Left cardiac atrium (tissue), 4 donors: ENCODE data around the gene TRIM66. TPM values are rescaled to one million over a fixed set of nuclear protein-coding genes. Genes with fewer than 3 reads are reported as not detected.

ENCODE experiments used
- ATAC-seq, 2 donors: fragments of 200-7000 bp; cut with Tn5 transposase; one replicate each; pipeline ENCODE4 v1.9.1; 2020; ENCODE audit warnings: mild to moderate bottlenecking in 2 of 2, moderate library complexity in 2 of 2
- DNase-seq: peaks from one replicate; pipeline ENCODE4 v3.0.0-alpha.2; 2020
- intact Hi-C, 2 donors: fragments of 100-400 bp; cut with DNase I; formaldehyde crosslinking; loops; one replicate each; pipeline versions ENCODE4 v1.14.1 to v1.15.1; 2022 to 2023
- total RNA-seq, 2 donors: library from RNA; stranded (reverse); fragmentation: NEBNext Ultra II Directional; extraction: Animal tissue kit (Norgen Biotek cat#: 25700); gene quantifications; one replicate each; pipeline ENCODE4 v1.2.1, GENCODE V29; 2021
- donor health status: DM: no; HTN: yes; CAD: no.
- donor health status: DM: no; HTN: yes; CAD: no; lungs with severe emphysema.
- donor health status: DM: yes; HTN: yes; CAD: no.
- donor health status: Dilated cardiomyopathy.

TRIM66 gene
- total RNA-seq, 2 donors from 2014 or later = 2.3 to 3.2 TPM

DNA sequence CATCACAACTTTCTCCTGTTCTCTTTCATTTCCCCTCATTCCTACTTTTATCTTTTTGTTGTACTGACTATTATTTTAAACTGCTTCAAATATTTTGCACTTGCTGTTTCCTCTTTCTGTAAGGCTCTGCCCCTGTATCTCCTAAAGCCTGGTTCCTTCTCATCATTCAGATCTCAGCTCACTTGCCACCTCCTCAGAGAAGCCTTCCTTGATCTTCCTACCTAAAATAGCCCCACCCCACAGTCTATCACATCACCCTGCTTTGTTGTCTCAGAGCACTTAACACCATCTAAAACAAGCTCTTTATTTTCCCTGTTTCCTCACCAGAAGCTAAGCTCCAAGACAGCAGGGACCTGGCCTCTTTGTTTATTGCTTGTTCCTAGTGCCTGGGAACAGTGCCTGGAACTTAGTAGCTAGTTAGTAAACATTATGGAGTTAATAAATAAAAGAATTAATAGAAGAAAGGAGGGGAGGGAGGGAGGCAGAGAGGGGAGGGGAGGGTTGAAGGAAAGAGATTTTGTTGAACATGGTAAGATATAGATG lies 85.9 kb downstream of the TRIM66 start:
- no peak for DNase-seq
- intact Hi-C loops = no loop called here
- ATAC-seq = no peak

- ATAC-seq (peak; percentile 95), DNase-seq (peak; percentile 51)
- intact Hi-C loops = no loop called here
Observed at GRCh38 chr11:8593935-8594909, 88.2 kb downstream of the TRIM66 start, which contains the start of gene STK33. Gene STK33 (minus strand): TSS chr11:8594228. CDS start chr11:8474905, 119,323 bp downstream.

DNA sequence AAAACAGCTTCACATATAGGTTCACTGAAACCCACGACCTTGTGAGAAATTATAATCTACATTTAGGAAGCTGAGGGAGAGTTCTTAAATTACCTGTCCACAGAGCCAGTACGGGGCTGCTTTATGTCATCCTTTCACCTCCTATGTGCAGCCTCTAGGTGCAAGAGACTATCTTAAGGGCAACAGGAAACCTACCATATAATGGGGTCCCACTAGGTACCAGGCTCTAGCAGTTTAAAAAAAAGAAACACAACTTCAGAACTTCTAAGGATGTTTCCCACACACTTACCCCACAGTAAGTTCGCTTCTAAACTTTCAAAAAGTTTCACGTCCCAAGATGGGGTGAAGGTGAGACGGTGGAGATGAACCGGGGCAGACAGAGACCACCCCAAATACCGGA lies 89.0 kb downstream of the TRIM66 start:
- no peak for DNase-seq
- ATAC-seq = peak; percentile 10 to 24
- intact Hi-C loops = no loop called here

GRCh38 chr11:8587915-8588314 lies 94.5 kb downstream of the TRIM66 start:
- ATAC-seq (no peak), DNase-seq (no peak)
- intact Hi-C loops = no loop called here

DNA sequence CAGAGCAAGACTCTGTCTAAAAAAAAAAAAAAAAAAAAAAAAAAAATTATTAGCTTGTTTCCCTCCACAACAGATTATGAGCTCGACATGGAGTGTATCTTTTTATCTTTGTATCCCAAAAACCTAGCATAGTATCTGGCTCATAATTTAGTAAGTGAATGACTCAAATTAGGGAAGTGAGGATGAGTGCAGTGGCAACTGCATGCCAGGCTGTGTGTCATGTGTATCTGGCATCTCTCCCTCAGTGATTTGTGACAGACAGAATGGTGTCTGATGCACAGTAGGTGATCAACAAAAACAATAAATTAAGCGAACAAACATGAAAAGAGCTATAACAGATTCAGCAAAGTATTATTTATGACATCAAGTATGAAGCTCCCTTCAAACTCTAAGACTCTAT lies 95.7 kb downstream of the TRIM66 start:
- ATAC-seq (peak in 1 of 2 donors; percentile 53), DNase-seq (no peak)
- intact Hi-C loops = no loop called here

GRCh38 chr11:8586184-8586583 lies 96.3 kb downstream of the TRIM66 start:
- intact Hi-C loops = no loop called here
- ATAC-seq = no peak
- DNase-seq = no peak

DNA sequence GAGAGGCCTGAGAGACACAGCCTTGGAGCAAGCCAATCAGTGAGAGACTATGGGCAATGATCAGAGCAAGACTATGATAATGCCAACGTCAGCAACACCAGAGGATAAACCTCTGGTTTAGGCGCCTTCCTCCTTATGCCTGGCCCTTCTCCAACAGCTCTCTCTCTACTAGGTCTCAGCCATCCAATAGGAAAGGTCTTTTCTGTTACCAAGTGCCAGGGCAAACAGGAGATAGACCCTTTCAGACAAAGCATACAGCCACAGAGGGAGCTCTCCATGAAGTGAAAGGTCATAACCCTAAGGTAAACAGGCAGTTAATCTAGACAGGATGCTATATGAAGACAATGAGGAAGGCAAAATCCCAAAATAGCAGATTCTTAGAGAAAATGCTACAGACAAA lies 98.0 kb downstream of the TRIM66 start:
- ATAC-seq (peak in 1 of 2 donors; percentile 37), DNase-seq (no peak)
- intact Hi-C loops = no loop called here

- DNase-seq = no peak
- peak in 1 of 2 donors; percentile 49 for ATAC-seq
- intact Hi-C loops = no loop called here
Observed at GRCh38 chr11:8584082-8584481, 98.4 kb downstream of the TRIM66 start.

DNA sequence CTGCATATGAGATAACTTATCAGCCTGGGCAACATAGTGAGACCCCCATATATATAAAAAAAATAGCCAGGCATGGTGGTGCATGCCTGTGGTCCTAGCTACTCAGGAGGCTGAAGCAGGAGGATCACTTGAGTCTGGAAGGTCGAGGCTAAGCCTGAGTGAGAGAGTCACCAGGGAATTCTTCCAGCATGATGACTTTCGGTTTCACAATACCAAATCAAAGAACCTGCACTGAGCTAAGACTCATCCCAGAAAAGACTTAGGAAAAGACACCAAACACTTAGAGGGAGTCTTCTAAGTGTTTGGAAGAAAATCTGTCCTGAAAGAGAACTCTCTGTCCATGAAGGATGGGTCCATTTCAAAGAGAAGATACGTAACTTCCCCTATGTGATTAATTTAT lies 101.2 kb downstream of the TRIM66 start:
- DNase-seq = no peak
- ATAC-seq = no peak
- intact Hi-C loops = no loop called here

GRCh38 chr11:8577791-8578581 lies 104.5 kb downstream of the TRIM66 start:
- DNase-seq (no peak), ATAC-seq (no peak)
- intact Hi-C loops = no loop called here

- no peak for DNase-seq
- no peak for ATAC-seq
- intact Hi-C loops = no loop called here
Observed at GRCh38 chr11:8574798-8575197, 107.7 kb downstream of the TRIM66 start.

GRCh38 chr11:8573777-8574176 lies 108.7 kb downstream of the TRIM66 start:
- DNase-seq (no peak), ATAC-seq (no peak)
- intact Hi-C loops = no loop called here

GRCh38 chr11:8567602-8568198 lies 114.8 kb downstream of the TRIM66 start:
- ATAC-seq (no peak), DNase-seq (no peak)
- intact Hi-C loops = loop anchor here (2.0 to 10.0 kb wide), 2 partner anchors 229 to 233 kb away; no protein-coding TSS in a partner anchor

- ATAC-seq (peak in 1 of 2 donors; percentile 52), DNase-seq (no peak)
- intact Hi-C loops = loop anchor here (1.0 to 10.0 kb wide), 3 partner anchors 228 to 341 kb away; no protein-coding TSS in a partner anchor
Observed at GRCh38 chr11:8566613-8567210, 115.8 kb downstream of the TRIM66 start.

GRCh38 chr11:8564526-8564925 lies 117.9 kb downstream of the TRIM66 start:
- no peak for ATAC-seq
- DNase-seq = no peak
- intact Hi-C loops = loop anchor here in 1 of 2 donors (5.0 to 10.0 kb wide), 2 partner anchors 230 to 337 kb away; no protein-coding TSS in a partner anchor
